ENCODE measurements around the gene EIF5A. TPM values are rescaled to one million over a fixed set of nuclear protein-coding genes. Genes with fewer than 3 reads are reported as not detected.
A peak's percentile ranks its signal among the peaks of the same experiment; 100 is the strongest.

The EIF5A gene
- total RNA-seq, 4 donors from 2014 or later = 135 to 210 (median 144) TPM

GRCh38 chr17:7281953-7282751 lies 25.3 kb upstream of the EIF5A start:
- no peaks in the 10 kb centered on the region for H3K36me3 ChIP-seq
- peak overlapping the region in 2 of 3 donors; percentile 12 to 27 for H3K4me3 ChIP-seq (replicated peaks in 1 of 3)
- peaks cover 16 to 23% of the 10 kb centered on the region in 2 donors for H3K4me1 ChIP-seq
- no peaks in the 10 kb centered on the region for H3K9me3 ChIP-seq
- 5 to 8% methylated on average over 10 to 24 of the region's 43 CpGs for WGBS, 2 donors
- TF ChIP-seq POLR2A (IDR thresholded peaks at IDR 0.05) (no peak), CTCF (IDR thresholded peaks at IDR 0.05) (no peak)
- intact Hi-C loops (cut with DNase I) = loop anchor here (2.0 kb wide), 1 partner anchor 15 kb away; no protein-coding TSS in a partner anchor
- peak; percentile 65 to 78 for DNase-seq
- peak overlapping the region; percentile 75 to 84 (median 81) for H3K27ac ChIP-seq
- H3K27me3 ChIP-seq = no peaks in the 10 kb centered on the region

- no peak overlapping the region for H3K27ac ChIP-seq
Measured at GRCh38 chr17:7282752-7283321, 24.6 kb upstream of the EIF5A start.

GRCh38 chr17:7283471-7284216 lies 23.8 kb upstream of the EIF5A start:
- H3K9me3 ChIP-seq = no peaks in the 10 kb centered on the region
- H3K36me3 ChIP-seq = no peaks in the 10 kb centered on the region
- peaks cover 16 to 23% of the 10 kb centered on the region in 2 donors for H3K4me1 ChIP-seq
- no peaks in the 10 kb centered on the region for H3K27me3 ChIP-seq
- WGBS, 2 donors = 82 to 93% methylated on average over 16 to 17 of the region's 18 CpGs
- intact Hi-C loops (cut with DNase I) = no loop called here
- no peak for TF ChIP-seq CTCF (IDR thresholded peaks at IDR 0.05)
- no peak for TF ChIP-seq POLR2A (IDR thresholded peaks at IDR 0.05)
- H3K27ac ChIP-seq = no peak overlapping the region
- no peak overlapping the region for H3K4me3 ChIP-seq (replicated peaks in 1 of 3)
- DNase-seq = no peak

More at GRCh38 chr17:7282752-7283321, 24.6 kb upstream of the EIF5A start:
- DNase-seq = no peak
- TF ChIP-seq CTCF (IDR thresholded peaks at IDR 0.05) (no peak), POLR2A (IDR thresholded peaks at IDR 0.05) (no peak)
- WGBS, 2 donors = 75 to 79% methylated on average over 5 to 6 of the region's 6 CpGs
- Histone ChIP-seq H3K4me1 (peaks cover 16 to 23% of the 10 kb centered on the region in 2 donors), H3K36me3 (no peaks in the 10 kb centered on the region), H3K9me3 (no peaks in the 10 kb centered on the region), H3K4me3 (replicated peaks in 1 of 3) (peak overlapping the region in 1 of 3 donors; percentile 27), H3K27me3 (no peaks in the 10 kb centered on the region)
- intact Hi-C loops (cut with DNase I) = no loop called here

GRCh38 chr17:7284911-7285310 lies 22.5 kb upstream of the EIF5A start:
- Histone ChIP-seq H3K4me3 (replicated peaks in 1 of 3) (no peak overlapping the region), H3K9me3 (no peaks in the 10 kb centered on the region), H3K27me3 (no peaks in the 10 kb centered on the region), H3K4me1 (peaks cover 16 to 23% of the 10 kb centered on the region in 2 donors), H3K27ac (no peak overlapping the region), H3K36me3 (no peaks in the 10 kb centered on the region)
- intact Hi-C loops (cut with DNase I) = no loop called here
- no peak for TF ChIP-seq POLR2A (IDR thresholded peaks at IDR 0.05)
- no peak for DNase-seq
- WGBS, 2 donors = 90 to 100% methylated on average over 1 to 9 of the region's 16 CpGs

- H3K27me3 ChIP-seq = no peaks in the 10 kb centered on the region
- intact Hi-C loops (cut with DNase I) = no loop called here
- TF ChIP-seq CTCF (IDR thresholded peaks at IDR 0.05) (no peak), POLR2A (IDR thresholded peaks at IDR 0.05) (no peak)
- WGBS, 2 donors = 94 to 95% methylated on average over 10 to 12 of the region's 12 CpGs
- peaks cover 16 to 18% of the 10 kb centered on the region in 2 donors for H3K4me1 ChIP-seq
- no peak overlapping the region for H3K27ac ChIP-seq
- H3K4me3 ChIP-seq (replicated peaks in 1 of 3) = no peak overlapping the region
- no peaks in the 10 kb centered on the region for H3K36me3 ChIP-seq
- no peak for DNase-seq
- no peaks in the 10 kb centered on the region for H3K9me3 ChIP-seq
Measured at GRCh38 chr17:7285679-7286078, 21.7 kb upstream of the EIF5A start.

All from thyroid gland (tissue), 4 donors.